OCI-LY7 (cell line): ENCODE results near the gene SLC16A3.

Source experiments
- CTCF ChIP-seq: fragments of 200-600 bp; sonication (generic); conservative IDR thresholded peaks from 2 replicates; pipeline ENCODE4 v1.5.1; 2014; ENCODE audit warnings: mild to moderate bottlenecking, antibody characterized with exemption, low read length, moderate library complexity, mixed read lengths
- EZH2phosphoT487 ChIP-seq: fragments of 200-600 bp; sonication (generic); IDR thresholded peaks from 2 replicates; pipeline ENCODE4 v1.6.1; 2018; ENCODE audit warnings: low read depth, borderline replicate concordance, mild to moderate bottlenecking, mixed run types, antibody characterized with exemption, low read length, moderate library complexity, mixed read lengths

GRCh38 chr17:82218349-82219075 lies 10.3 kb upstream of the SLC16A3 start:
- TF ChIP-seq CTCF, result no peak
- no peak for TF ChIP-seq EZH2phosphoT487
